GM21447 (cell line): Measurements from ENCODE around the gene TTC9B.

Experiments used
- ATAC-seq: cut with Tn5 transposase; IDR thresholded peaks from one replicate; pipeline ENCODE4 v1.9.1; 2021; ENCODE audit not compliant: unreplicated experiment

TTC9B gene

DNA sequence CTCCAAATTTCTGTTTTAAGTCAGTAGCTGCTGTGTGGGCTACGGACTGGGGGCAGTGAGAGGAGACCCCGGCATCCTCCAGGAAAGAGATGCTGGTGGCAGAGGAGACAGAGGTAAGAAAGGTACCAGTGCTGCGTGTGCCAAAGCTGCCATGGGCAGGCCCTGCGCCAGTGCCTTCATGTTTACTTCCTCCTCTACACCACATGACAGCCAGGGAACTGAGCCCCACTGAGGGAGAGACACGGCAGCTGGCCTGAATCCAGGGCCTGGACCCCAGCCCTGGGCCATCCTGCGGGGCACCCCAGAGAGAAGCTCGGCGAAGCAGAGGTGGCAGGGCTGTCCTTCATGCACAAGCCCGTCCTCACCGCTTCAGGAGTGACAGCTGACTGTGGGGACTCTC, 31.0 kb upstream of the TTC9B start:
- ATAC-seq: no peak

GRCh38 chr19:40247735-40248262, 29.6 kb upstream of the TTC9B start:
- ATAC-seq: no peak

GRCh38 chr19:40247178-40247577, 29.0 kb upstream of the TTC9B start:
- no peak for ATAC-seq

GRCh38 chr19:40246292-40247073, 28.3 kb upstream of the TTC9B start:
- no peak for ATAC-seq

GRCh38 chr19:40245506-40246128, 27.4 kb upstream of the TTC9B start:
- no peak for ATAC-seq

GRCh38 chr19:40244579-40245317, 26.6 kb upstream of the TTC9B start:
- ATAC-seq: no peak

- ATAC-seq: no peak
Measured at GRCh38 chr19:40243181-40243580, 25.0 kb upstream of the TTC9B start.

DNA sequence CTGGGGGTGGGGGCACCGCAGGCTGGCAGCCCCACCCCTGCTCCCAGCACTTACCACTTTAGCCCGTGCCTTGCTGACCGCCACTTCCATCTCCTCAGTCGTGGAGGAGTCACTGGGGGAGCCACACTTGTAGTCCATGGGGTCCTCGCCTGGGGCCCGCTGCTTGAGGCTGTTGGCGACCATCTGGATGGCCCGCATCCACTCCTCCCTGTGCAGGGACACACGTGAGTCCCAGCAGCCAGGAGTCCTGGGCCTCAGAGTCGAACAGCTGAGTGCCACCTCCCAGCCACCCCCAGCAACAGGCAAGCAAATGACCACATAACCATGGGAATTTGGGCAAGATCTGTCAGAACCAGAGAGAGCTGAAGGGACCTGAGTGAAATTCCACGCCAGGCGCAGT, 24.3 kb upstream of the TTC9B start:
- ATAC-seq: no peak

DNA sequence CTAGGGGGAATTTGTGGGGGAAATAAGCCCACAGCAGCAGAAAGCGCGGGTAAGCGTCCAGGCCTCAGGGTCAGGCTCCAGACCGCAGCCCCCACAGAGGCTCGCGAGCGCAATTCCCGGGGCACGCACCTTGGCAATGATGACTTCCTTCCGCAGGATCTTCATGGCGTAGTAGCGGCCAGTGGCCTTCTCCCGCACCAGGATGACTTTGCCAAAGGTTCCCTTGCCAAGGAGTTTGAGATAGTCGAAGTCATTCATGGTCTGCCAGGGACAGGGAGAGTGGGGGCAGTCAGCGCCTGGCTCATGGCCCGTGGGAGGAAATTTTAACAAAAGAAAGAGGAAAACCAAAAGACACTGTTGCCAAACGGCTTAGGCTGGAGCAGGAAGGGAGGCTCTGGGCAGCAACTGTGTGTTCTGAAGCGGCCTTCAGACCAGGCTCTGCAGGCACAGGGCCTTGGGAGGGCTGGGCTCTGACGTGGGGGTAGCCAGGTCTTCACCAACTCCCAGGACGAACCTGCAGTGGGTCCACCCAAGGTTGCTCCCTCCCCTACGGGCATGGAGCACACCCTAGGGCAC, 23.7 kb upstream of the TTC9B start:
- ATAC-seq: no peak

DNA sequence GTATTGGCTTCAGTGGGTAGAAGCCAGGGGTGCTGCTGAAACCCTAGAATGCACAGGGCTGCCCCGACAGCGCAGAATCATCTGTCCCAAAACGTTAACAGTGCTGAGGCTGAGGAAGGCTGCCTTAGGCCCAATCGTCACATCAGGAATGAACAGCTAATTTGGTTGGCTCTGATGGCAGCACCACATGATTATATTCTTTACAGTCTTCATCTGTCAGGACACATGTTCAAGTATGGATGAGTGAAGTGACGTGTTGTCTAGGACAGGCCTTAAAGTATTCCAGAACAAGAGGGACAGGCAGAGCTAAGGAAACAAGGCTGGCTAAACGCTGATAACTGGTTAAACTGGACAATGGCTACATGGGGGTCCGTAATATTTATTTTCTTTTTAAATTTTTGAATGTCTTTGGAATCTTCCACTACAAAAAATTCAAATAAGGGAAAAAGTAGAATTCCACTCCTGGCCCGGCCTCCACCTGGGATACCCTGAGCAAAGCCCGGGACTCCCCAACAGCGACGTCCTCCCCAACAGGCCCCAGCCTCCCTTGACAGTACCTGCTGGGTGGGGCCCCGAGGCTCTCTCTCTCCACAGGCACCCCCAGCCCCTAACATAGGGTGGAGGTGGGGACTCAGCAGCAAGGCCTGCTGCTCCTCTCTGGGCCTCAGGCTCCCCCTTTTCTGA, 23.1 kb upstream of the TTC9B start:
- no peak for ATAC-seq

DNA sequence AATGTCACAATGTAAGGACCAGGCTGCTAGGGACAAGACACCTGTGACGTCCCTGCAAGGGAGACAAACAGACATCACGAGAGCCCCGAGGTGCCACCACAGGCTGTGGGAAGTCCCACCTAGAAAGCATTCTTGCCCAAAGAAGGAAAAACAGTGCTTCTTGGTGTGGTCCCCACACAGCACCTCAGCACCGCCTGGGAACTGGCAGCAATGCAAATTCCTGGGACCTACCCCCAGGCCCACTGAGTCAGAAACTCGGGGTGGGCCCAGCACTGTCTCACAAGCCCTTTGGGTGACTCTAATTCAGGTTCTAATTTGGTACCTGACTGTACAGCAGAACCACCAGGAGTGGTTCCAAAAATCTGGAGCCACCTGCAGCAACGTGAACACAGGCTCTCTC, 22.1 kb upstream of the TTC9B start:
- no peak for ATAC-seq

GRCh38 chr19:40239415-40240226, 21.4 kb upstream of the TTC9B start:
- ATAC-seq: no peak

GRCh38 chr19:40238775-40239174, 20.6 kb upstream of the TTC9B start:
- no peak for ATAC-seq

- no peak for ATAC-seq
Measured at GRCh38 chr19:40237791-40238190, 19.6 kb upstream of the TTC9B start.

DNA sequence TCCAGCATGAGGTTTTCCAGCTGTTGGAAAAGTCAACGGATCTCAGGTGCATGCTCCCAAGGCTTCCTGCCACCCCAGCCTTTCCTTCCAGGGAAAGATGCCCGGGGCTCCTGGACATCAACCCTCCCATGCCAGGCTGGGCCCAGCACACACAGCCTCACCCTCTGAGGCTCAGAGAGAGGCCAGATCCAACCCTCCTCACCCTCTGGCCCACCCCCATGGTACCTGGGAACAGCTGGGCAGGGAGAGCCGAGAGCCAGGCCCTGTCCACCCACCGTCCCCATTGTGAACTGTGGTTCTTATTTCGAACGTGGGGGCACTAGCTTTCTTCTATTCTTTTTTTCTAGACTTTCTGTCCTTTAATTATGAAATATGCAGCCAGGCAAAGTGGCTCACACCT, 18.2 kb upstream of the TTC9B start:
- ATAC-seq: no peak

DNA sequence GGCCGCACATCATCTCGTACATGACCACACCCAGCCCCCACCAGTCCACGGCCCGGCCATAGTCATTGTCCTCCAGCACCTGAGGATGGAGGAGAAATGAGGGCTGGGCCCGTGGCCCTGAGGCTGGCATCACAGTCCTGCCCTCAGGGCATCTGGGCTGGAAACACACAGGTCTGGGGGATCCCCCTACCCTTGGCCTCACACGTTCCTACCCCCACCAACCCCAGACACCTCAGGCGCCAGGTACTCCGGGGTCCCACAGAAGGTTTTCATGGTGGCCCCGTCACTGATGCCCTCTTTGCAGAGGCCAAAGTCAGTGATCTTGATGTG, 17.8 kb upstream of the TTC9B start:
- no peak for ATAC-seq

DNA sequence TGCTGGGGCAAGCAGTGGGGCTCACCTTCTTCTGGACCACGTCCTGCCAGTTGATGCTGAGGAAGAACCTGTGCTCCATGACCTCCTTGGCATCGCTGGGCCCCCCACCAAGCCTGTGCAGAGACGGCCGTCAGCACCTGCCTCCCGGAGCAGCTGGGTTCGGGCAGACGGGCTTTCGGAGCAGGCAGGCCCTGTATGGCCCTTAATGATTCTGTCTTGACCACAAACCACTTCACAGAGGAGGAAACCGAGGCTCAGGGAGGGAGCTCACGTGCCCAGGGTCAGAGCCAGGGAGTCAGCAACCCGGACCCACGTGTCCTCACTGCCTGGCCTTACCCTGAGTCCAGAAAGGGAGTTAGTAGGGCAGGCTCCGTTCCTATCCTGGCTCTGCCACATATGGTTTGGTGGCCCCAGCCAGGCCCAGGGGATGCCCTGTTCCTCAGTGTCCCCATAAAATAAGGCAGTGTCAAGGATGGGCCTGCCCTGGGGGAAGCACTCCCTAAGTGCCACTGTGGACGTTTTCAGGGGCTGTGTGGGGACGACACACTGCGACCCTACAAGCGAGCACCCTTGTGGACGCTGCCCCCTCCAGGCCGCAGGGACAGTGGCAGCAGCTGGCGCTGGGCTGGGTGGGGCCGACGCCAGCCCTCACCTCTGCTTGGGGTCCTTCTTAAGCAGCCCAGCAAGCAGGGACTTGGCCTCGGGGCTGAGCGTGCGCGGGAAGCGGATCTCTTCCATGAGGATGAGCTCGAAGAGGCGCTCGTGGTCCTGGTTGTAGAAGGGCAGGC, 17.2 kb upstream of the TTC9B start:
- ATAC-seq: no peak

DNA sequence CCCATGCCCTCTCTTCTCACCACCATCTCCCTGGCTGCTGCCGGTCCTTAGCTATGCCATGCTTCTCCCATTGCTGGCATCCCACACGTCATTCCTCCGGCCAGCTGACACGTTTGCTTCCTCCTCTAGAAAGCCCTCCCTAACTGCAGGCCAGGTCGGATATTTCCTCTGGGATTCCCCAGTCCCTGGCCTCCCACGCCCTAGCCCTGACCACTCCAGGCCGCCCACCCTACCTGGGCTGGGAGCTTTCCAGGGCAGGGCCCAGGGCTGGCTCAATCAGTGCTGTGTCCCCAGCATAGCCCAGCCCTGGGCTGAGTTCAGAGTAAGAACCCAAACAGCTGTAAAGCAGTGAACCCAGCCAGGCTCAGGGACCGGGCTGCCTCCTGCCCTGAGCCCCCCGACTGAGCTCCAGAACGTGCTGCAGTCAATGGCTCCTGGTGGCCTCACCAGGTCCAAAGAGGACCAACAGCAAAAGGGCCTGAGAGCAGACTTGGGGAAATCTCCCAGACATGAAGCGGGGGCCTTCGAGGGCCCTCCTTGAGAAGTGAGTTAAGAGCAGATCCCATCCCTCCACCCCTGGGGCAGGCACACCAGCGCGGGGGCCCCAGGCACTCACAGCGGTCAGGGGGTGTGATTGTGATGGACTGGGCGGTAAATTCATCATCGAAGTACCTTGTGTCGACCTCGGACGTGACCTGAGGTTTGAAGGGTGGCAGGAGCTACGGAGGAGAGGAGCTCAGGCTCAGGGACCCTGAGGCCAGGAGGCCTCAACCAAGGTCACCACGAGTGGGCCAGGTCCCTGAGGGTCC, 16.4 kb upstream of the TTC9B start:
- no peak for ATAC-seq
